Measurements from ENCODE around the gene RAB11FIP4. TPM values are rescaled to one million over a fixed set of nuclear protein-coding genes. Genes with fewer than 3 reads are reported as not detected.

The RAB11FIP4 gene
- total and polyA plus RNA-seq, 2 donors from 2014 or later, result 10.0 to 32.5 TPM

DNA sequence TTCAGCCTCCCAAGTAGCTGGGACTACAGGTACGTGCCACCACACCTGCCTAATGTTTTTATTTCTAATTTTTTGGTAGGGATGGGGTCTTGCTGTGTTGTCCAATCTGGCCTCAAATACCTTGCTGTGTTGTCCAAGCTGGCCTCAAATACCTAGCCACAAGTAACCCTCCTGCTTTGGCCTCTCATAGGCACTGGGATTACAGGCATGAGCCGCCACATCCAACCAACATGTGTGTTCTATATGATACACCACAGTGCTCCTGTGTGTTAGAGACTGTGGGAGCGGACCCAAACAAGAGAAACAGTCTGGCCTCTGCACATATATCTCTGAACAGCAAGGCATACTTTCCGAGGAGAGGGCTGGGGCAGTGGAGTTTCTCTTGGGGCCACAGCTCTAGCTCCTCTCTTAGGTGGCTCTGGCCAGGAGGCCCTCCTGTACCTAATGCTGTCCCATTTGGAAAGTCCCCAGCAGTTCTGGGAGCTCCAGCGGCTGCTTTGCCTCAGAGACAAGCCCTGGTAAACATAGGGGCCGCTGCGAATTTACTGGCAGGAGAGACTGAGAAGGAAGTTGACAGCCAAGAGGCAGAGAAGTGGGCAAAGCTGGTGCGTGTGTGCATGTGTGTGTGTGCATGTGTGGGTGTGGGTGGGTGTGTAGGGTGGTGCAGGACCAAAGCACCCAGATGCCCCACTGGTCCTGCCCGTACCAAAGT, 95.0 kb downstream of the RAB11FIP4 start:
- H3K4me1 ChIP-seq (ENCODE audit: control insufficient read depth in 2 of 3, insufficient read depth in 2 of 3, low read depth in 1 of 3, low read length in 3 of 3), result peaks cover 0 to 27% (median 19%) of the 10 kb centered on the region in 3 donors
- H3K9me3 ChIP-seq (ENCODE audit: control insufficient read depth in 2 of 3, insufficient read depth in 1 of 3, low read length in 3 of 3), result no peaks in the 10 kb centered on the region
- no peak overlapping the region for H3K27ac ChIP-seq (ENCODE audit: low read depth in 2 of 2, low read length in 2 of 2)
- TF ChIP-seq, protein P1, sequence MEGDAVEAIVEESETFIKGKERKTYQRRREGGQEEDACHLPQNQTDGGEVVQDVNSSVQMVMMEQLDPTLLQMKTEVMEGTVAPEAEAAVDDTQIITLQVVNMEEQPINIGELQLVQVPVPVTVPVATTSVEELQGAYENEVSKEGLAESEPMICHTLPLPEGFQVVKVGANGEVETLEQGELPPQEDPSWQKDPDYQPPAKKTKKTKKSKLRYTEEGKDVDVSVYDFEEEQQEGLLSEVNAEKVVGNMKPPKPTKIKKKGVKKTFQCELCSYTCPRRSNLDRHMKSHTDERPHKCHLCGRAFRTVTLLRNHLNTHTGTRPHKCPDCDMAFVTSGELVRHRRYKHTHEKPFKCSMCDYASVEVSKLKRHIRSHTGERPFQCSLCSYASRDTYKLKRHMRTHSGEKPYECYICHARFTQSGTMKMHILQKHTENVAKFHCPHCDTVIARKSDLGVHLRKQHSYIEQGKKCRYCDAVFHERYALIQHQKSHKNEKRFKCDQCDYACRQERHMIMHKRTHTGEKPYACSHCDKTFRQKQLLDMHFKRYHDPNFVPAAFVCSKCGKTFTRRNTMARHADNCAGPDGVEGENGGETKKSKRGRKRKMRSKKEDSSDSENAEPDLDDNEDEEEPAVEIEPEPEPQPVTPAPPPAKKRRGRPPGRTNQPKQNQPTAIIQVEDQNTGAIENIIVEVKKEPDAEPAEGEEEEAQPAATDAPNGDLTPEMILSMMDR (IDR thresholded peaks at IDR 0.05; ENCODE audit: borderline replicate concordance, extremely low read depth, insufficient read depth), result no peak
- intact Hi-C loops (cut with DNase I), result no loop called here
- DNase-seq (peak in 2 of 5 donors; percentile 52 to 55), FAIRE-seq (no peak)
- H3K36me3 ChIP-seq (ENCODE audit: control insufficient read depth in 2 of 3, insufficient read depth in 3 of 3, low read length in 3 of 3), result no peaks in the 10 kb centered on the region
- H3K9ac ChIP-seq (ENCODE audit: low read length in 3 of 3), result no peak overlapping the region
- H3K4me3 ChIP-seq (ENCODE audit: low read length in 3 of 3), result no peak overlapping the region
- peaks cover 4% of the 10 kb centered on the region for H3K27me3 ChIP-seq (ENCODE audit: control insufficient read depth, insufficient read depth, low read length)

DNA sequence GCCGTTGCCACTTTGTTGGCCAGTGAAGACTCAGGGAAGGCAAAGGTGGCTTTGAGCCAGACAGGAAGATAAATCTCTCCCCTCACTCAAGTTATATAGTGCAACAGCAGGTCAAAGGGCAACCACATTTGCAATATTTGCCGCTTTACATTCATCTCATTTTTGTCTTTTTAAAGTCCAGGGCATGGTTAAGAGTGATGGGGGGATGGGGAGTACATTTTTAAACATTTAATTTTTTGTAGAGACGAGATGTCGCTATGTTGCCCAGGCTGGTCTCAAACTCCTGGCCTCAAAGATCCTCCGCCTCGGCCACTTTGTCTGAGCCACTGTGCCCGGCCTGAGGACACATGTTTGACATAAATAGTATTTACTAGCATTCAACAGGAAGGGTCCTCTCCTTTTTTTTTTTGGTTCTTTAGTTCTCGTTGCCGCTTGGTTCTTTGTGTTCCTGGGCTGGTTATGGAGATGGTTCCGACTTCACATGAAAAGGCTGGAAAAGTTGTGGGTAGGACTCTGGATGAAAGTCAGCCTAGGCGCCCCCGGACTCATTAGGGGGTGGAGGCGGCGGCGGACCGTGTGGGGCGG, 95.7 kb downstream of the RAB11FIP4 start:
- DNase-seq, result no peak
- H3K4me1 ChIP-seq (ENCODE audit: control insufficient read depth in 2 of 3, insufficient read depth in 2 of 3, low read depth in 1 of 3, low read length in 3 of 3), result peaks cover 0 to 33% (median 20%) of the 10 kb centered on the region in 3 donors
- no peak for FAIRE-seq
- TF ChIP-seq, protein P1 (IDR thresholded peaks at IDR 0.05; ENCODE audit: borderline replicate concordance, extremely low read depth, insufficient read depth), result no peak
- H3K4me3 ChIP-seq (ENCODE audit: low read length in 3 of 3), result peak overlapping the region in 1 of 3 donors; percentile 56
- peak overlapping the region in 1 of 3 donors; percentile 69 for H3K9ac ChIP-seq (ENCODE audit: low read length in 3 of 3)
- H3K27ac ChIP-seq (ENCODE audit: low read depth in 2 of 2, low read length in 2 of 2), result peak overlapping the region; percentile 67 to 86
- intact Hi-C loops (cut with DNase I), result no loop called here
- peaks cover 4% of the 10 kb centered on the region for H3K27me3 ChIP-seq (ENCODE audit: control insufficient read depth, insufficient read depth, low read length)
- H3K9me3 ChIP-seq (ENCODE audit: control insufficient read depth in 2 of 3, insufficient read depth in 1 of 3, low read length in 3 of 3), result no peaks in the 10 kb centered on the region
- no peaks in the 10 kb centered on the region for H3K36me3 ChIP-seq (ENCODE audit: control insufficient read depth in 2 of 3, insufficient read depth in 3 of 3, low read length in 3 of 3)

DNA sequence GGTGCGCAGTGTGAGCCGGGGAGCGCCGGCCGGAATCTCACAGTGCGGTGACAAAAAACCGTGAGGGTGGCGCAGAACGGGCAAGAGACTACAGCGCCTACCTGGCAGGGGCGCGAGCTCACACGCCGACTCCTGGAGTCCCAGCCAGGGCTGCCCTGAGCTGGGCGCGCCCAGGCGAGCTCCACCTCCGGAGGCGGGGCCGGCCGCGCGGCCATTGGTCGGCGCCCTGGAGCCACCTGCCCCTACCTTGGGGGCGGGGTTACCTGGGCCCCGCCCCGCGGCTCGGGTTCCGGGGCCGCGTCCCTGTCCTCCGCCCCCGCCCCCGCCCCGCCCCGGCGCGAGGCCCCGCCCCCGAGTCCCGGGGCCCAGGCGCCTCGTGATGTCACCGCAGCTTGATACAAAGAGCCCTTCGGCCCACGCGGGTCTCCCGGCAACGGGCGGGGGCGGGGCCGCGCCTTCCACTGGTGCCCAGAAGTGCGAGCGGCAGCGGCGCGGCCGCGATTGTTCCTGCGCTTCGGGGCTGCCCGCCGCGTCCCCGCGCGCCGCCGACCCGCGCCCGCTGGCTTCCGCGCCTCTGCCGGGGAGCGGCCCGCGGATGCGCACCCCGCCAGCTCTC, 96.3 kb downstream of the RAB11FIP4 start:
- Histone ChIP-seq H3K36me3 (ENCODE audit: control insufficient read depth in 2 of 3, insufficient read depth in 3 of 3, low read length in 3 of 3) (no peaks in the 10 kb centered on the region), H3K27ac (ENCODE audit: low read depth in 2 of 2, low read length in 2 of 2) (peak overlapping the region; percentile 67 to 93), H3K4me1 (ENCODE audit: control insufficient read depth in 2 of 3, insufficient read depth in 2 of 3, low read depth in 1 of 3, low read length in 3 of 3) (peaks cover 0 to 39% (median 20%) of the 10 kb centered on the region in 3 donors), H3K9ac (ENCODE audit: low read length in 3 of 3) (peak overlapping the region in 1 of 3 donors; percentile 69), H3K9me3 (ENCODE audit: control insufficient read depth in 2 of 3, insufficient read depth in 1 of 3, low read length in 3 of 3) (no peaks in the 10 kb centered on the region), H3K27me3 (ENCODE audit: control insufficient read depth, insufficient read depth, low read length) (peaks cover 4% of the 10 kb centered on the region), H3K4me3 (ENCODE audit: low read length in 3 of 3) (peak overlapping the region in 1 of 3 donors; percentile 65)
- intact Hi-C loops (cut with DNase I), result no loop called here
- TF ChIP-seq, protein P1 (IDR thresholded peaks at IDR 0.05; ENCODE audit: borderline replicate concordance, extremely low read depth, insufficient read depth), result peak; percentile 6
- FAIRE-seq (no peak), DNase-seq (peak; percentile 94 to 97 (median 96))

Data from kidney (tissue), 14 donors.